Fibroblast of lung (primary cell): ENCODE data around the gene ULBP2. TPM values are rescaled to one million over a fixed set of nuclear protein-coding genes. Genes with fewer than 3 reads are reported as not detected.
"Not testable (repeated sequence)": the region's sequence is repeated elsewhere in the genome, so short reads cannot be mapped to it uniquely, and the experiment has no call there.

ENCODE experiments used
- DNase-seq, 2 donors: peaks; one replicate each; pipeline versions ENCODE4 v3.0.0 to v3.0.0-alpha.2; 2010; ENCODE audit warnings: low read depth in 2 of 2
- H2AFZ ChIP-seq: 2 replicates; pipeline ENCODE4 v1.5.1; 2012; ENCODE audit warnings: low read length, control low read depth, inconsistent platforms
- H3K27ac ChIP-seq: 2 replicates; pipeline ENCODE4 v1.5.1; 2011; ENCODE audit warnings: low read length, control low read depth; ENCODE audit not compliant: insufficient read depth
- H3K27me3 ChIP-seq: 2 replicates; pipeline ENCODE4 v1.5.1; 2011; ENCODE audit warnings: mild to moderate bottlenecking, low read length; ENCODE audit not compliant: control insufficient read depth, insufficient read depth
- H3K36me3 ChIP-seq: 2 replicates; pipeline ENCODE4 v1.5.1; 2011; ENCODE audit warnings: low read length; ENCODE audit not compliant: control insufficient read depth, insufficient read depth
- H3K4me1 ChIP-seq: 2 replicates; pipeline ENCODE4 v1.5.1; 2011; ENCODE audit warnings: low read length; ENCODE audit not compliant: control insufficient read depth, insufficient read depth; ENCODE audit errors: extremely low read depth
- H3K4me2 ChIP-seq: 2 replicates; pipeline ENCODE4 v1.5.1; 2011; ENCODE audit warnings: low read length, control low read depth; ENCODE audit not compliant: insufficient read depth; ENCODE audit errors: extremely low read depth
- H3K4me3 ChIP-seq, 4 experiments: fragments of 200-600 bp in 1 of 4; sonication (generic) in 1 of 4; replicated peaks in 1 of 4; 2 replicates each; pipeline ENCODE4 v1.5.1; 2011 to 2016; ENCODE audit warnings: low read length in 4 of 4, low read depth in 3 of 4, mild to moderate bottlenecking in 3 of 4, control low read depth in 2 of 4, inconsistent platforms in 1 of 4, mixed read lengths in 1 of 4; ENCODE audit not compliant: insufficient read depth in 1 of 4; ENCODE audit errors: control extremely low read depth in 1 of 4
- H3K79me2 ChIP-seq: 2 replicates; pipeline ENCODE4 v1.5.1; 2012; ENCODE audit warnings: mild to moderate bottlenecking, low read length, inconsistent platforms; ENCODE audit not compliant: control insufficient read depth, insufficient read depth
- H3K9ac ChIP-seq: 2 replicates; pipeline ENCODE4 v1.5.1; 2011; ENCODE audit warnings: mild to moderate bottlenecking, low read length, control low read depth; ENCODE audit not compliant: insufficient read depth
- H3K9me3 ChIP-seq: 2 replicates; pipeline ENCODE4 v1.5.1; 2012; ENCODE audit warnings: low read depth, low read length; ENCODE audit not compliant: control insufficient read depth, insufficient read depth
- H4K20me1 ChIP-seq: 2 replicates; pipeline ENCODE4 v1.5.1; 2011; ENCODE audit warnings: low read length; ENCODE audit not compliant: control insufficient read depth, insufficient read depth; ENCODE audit errors: extremely low read depth
- EZH2 ChIP-seq: IDR thresholded peaks from 2 replicates; pipeline ENCODE4 v1.5.1; 2012; ENCODE audit warnings: low read length, control low read depth, mild to moderate bottlenecking; ENCODE audit errors: missing control alignments
- polyA plus RNA-seq, 2 donors: library from polyadenylated mRNA; depleted of rRNA in 1 of 2; stranded (reverse) in 1 of 2; unstranded in 1 of 2; fragments of >200 nt; gene quantifications; 2 replicates each; pipeline ENCODE4 v1.2.1, GENCODE V29; 2011 to 2012; ENCODE audit warnings: missing spikeins in 1 of 2
- total RNA-seq: library from RNA; depleted of rRNA; stranded (reverse); fragments of >200 nt; gene quantifications from 2 replicates; pipeline ENCODE4 v1.2.1, GENCODE V29; 2014
- TF ChIP-seq, protein P1 (sequence below), 2 donors: IDR thresholded peaks in 1 of 2; conservative IDR thresholded peaks in 1 of 2; 1 replicate in 1 of 2; 2 replicates in 1 of 2; pipeline ENCODE4 v1.5.1; 2011 to 2012; ENCODE audit warnings: low read length in 2 of 2, control low read depth in 1 of 2, inconsistent platforms in 1 of 2, low read depth in 1 of 2, mild to moderate bottlenecking in 1 of 2

ULBP2 gene
- total and polyA plus RNA-seq, 2 donors (not counting 1 experiment from before 2014, with no cell fraction given): 1.8 to 6.9 TPM

DNA sequence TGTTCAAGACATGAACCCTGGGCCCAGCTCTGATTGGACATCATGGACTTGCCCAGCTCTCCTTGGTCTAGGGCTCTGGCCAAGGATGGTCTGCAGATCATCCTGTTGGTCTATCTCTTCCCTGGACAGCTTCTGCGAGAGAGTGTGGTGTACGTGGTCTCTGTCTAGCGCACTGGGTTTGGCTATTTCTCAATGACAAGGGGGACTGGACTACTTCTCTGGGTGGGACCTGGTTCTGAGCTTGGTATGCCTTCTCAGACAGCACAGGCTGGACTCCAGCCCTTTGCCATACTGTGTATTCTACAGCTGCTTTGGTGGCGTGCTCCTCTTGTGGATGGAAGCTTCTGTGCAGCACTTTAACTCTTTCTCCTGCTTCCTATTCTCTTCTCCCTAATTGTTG, 35.4 kb upstream of the ULBP2 start:
- Histone ChIP-seq H4K20me1 (no peaks in the 10 kb centered on the region), H3K79me2 (no peaks in the 10 kb centered on the region), H3K4me3 (no peak overlapping the region), H3K27ac (no peak overlapping the region), H2AFZ (no peak overlapping the region), H3K9me3 (no peaks in the 10 kb centered on the region), H3K4me2 (no peak overlapping the region), H3K36me3 (no peaks in the 10 kb centered on the region), H3K27me3 (no peaks in the 10 kb centered on the region), H3K4me1 (no peaks in the 10 kb centered on the region), H3K9ac (no peak overlapping the region)
- no peak for DNase-seq
- no peak for TF ChIP-seq EZH2
- TF ChIP-seq, protein P1, sequence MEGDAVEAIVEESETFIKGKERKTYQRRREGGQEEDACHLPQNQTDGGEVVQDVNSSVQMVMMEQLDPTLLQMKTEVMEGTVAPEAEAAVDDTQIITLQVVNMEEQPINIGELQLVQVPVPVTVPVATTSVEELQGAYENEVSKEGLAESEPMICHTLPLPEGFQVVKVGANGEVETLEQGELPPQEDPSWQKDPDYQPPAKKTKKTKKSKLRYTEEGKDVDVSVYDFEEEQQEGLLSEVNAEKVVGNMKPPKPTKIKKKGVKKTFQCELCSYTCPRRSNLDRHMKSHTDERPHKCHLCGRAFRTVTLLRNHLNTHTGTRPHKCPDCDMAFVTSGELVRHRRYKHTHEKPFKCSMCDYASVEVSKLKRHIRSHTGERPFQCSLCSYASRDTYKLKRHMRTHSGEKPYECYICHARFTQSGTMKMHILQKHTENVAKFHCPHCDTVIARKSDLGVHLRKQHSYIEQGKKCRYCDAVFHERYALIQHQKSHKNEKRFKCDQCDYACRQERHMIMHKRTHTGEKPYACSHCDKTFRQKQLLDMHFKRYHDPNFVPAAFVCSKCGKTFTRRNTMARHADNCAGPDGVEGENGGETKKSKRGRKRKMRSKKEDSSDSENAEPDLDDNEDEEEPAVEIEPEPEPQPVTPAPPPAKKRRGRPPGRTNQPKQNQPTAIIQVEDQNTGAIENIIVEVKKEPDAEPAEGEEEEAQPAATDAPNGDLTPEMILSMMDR (conservative IDR thresholded peaks at IDR 0.05 in 1 of 2, IDR thresholded peaks at IDR 0.05 in 1 of 2; ENCODE audit: low read depth in 1 of 2, low read length in 2 of 2): no peak

DNA sequence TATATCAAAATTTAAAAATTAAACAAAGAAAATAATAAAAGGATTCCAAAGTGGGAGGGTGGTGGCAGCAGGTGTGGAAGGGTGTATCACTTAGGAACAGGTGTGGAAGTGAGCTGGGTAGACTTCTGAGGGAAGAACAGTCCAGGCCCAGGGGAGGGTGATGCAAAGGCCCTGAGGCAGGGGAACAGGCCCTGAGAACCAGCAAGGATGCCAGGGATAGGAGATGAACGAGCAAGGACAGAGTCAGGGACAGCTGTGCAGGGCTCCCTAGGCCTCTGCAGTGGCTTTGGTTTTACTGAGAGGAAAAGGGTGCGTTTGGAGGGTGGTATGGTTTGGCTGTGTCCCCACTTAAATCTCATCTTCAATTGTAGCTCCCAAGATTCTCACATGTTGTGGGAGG, 34.5 kb upstream of the ULBP2 start:
- DNase-seq: no peak
- Histone ChIP-seq H3K27ac (no peak overlapping the region), H3K9ac (no peak overlapping the region), H3K36me3 (no peaks in the 10 kb centered on the region), H3K4me2 (no peak overlapping the region), H3K4me3 (no peak overlapping the region), H3K27me3 (no peaks in the 10 kb centered on the region), H4K20me1 (no peaks in the 10 kb centered on the region), H3K4me1 (no peaks in the 10 kb centered on the region), H3K79me2 (no peaks in the 10 kb centered on the region), H2AFZ (no peak overlapping the region), H3K9me3 (no peaks in the 10 kb centered on the region)
- TF ChIP-seq, protein P1 (conservative IDR thresholded peaks at IDR 0.05 in 1 of 2, IDR thresholded peaks at IDR 0.05 in 1 of 2; ENCODE audit: low read depth in 1 of 2, low read length in 2 of 2): no peak
- no peak for TF ChIP-seq EZH2

GRCh38 chr6:149908480-149908879, 33.3 kb upstream of the ULBP2 start:
- H4K20me1 ChIP-seq: not testable (repeated sequence)

More at GRCh38 chr6:149908480-149908879, 33.3 kb upstream of the ULBP2 start:
- H3K9me3 ChIP-seq, H3K79me2 ChIP-seq, H3K4me1 ChIP-seq, H3K27me3 ChIP-seq, DNase-seq, H3K36me3 ChIP-seq, H3K4me2 ChIP-seq, H3K9ac ChIP-seq, H3K4me3 ChIP-seq, H3K27ac ChIP-seq, H2AFZ ChIP-seq: not testable (repeated sequence)
